Lower leg skin (tissue), 3 donors: ENCODE measurements around the gene LRP6.

Experiments used
- POLR2A ChIP-seq, 2 donors: fragments of 450-650 bp; IDR thresholded peaks; one replicate each; pipeline ENCODE4 v1.6.1; 2016 to 2017; ENCODE audit warnings: antibody characterized with exemption in 2 of 2, mild to moderate bottlenecking in 1 of 2, moderate library complexity in 1 of 2
- TF ChIP-seq, protein P1 (sequence below), 3 donors: fragments of 450-650 bp; IDR thresholded peaks; one replicate each; pipeline ENCODE4 v1.5.1; 2016; ENCODE audit warnings: antibody characterized with exemption in 3 of 3, mild to moderate bottlenecking in 3 of 3, moderate library complexity in 2 of 3

DNA sequence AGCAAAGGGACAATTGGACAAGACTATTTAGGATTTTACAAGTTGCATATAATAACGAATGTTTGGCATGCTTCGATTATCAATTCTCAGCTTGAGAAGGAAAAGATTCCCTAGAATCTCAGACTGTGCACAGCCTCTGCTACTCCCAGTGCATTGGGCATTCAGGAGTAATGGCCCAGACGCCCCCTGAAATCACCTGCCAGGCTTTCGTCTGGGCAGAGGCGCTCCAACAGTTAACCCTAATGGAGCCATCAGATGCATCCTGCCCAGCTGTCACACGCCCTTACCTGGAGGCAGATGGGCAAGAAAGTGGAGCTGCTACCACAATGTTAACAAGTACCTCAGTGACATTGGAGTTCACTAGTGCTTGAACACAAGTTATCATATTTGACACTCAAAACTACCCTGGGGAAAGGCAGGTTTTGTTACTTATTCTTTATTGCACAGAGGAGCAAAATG lies 927 bp upstream of the LRP6 start:
- TF ChIP-seq, protein P1, sequence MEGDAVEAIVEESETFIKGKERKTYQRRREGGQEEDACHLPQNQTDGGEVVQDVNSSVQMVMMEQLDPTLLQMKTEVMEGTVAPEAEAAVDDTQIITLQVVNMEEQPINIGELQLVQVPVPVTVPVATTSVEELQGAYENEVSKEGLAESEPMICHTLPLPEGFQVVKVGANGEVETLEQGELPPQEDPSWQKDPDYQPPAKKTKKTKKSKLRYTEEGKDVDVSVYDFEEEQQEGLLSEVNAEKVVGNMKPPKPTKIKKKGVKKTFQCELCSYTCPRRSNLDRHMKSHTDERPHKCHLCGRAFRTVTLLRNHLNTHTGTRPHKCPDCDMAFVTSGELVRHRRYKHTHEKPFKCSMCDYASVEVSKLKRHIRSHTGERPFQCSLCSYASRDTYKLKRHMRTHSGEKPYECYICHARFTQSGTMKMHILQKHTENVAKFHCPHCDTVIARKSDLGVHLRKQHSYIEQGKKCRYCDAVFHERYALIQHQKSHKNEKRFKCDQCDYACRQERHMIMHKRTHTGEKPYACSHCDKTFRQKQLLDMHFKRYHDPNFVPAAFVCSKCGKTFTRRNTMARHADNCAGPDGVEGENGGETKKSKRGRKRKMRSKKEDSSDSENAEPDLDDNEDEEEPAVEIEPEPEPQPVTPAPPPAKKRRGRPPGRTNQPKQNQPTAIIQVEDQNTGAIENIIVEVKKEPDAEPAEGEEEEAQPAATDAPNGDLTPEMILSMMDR (IDR thresholded peaks at IDR 0.05) = no peak
- no peak for TF ChIP-seq POLR2A (IDR thresholded peaks at IDR 0.05)
